A204.1 (cell line): Measurements from ENCODE around the gene C4BPB.
"Not testable (repeated sequence)": the region's sequence is repeated elsewhere in the genome, so short reads cannot be mapped to it uniquely, and the experiment has no call there.

Experiments used
- FAIRE-seq: peaks from 2 replicates; lab custom pipeline; 2012; peaks lifted over from hg19 to GRCh38; lab: Jason Lieb, UNC

C4BPB gene, protein sequence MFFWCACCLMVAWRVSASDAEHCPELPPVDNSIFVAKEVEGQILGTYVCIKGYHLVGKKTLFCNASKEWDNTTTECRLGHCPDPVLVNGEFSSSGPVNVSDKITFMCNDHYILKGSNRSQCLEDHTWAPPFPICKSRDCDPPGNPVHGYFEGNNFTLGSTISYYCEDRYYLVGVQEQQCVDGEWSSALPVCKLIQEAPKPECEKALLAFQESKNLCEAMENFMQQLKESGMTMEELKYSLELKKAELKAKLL

GRCh38 chr1:207088701-207089626, at the start of gene C4BPB:
Gene C4BPB, plus strand, starts transcription at chr1:207088860. Its CDS starts 672 bp downstream, at chr1:207089532.
- FAIRE-seq: no peak

DNA sequence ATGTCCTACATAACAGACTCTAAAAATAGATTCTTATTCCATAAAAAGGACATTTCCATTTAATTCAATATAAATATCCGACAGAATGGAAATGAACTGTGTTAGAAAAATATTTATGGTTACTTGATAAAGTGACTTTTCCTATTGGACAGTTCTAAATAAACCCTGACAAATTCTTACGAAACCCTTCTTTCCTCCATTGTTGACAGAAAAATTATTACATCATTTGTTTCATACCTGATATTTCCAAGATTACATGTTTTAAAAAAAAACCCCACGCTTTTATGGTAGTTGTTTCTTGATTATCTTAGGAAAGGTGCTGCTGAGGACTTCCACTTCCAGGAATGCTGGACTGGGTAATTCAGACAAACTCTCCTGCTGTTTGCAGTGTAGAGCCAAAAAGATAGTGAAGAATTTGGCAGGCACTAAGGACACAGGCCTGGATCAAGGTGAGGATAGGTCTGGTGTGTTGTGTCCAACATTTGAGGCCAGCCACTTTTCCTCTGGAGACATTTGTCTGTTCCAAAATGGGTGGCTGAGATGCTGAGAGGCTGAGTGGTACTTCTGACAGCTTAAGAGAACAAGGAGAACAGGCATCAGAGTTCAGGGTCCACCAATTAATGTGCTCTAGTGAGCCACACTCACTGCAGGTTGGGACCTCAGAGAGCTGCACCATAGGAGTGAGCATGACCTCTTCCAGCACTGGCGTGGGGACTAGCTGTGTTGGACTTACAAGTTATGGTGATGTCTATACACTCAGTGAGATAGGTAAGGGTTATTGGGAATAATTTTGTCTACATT, 49.1 kb upstream of the C4BPB start:
- FAIRE-seq: no peak

DNA sequence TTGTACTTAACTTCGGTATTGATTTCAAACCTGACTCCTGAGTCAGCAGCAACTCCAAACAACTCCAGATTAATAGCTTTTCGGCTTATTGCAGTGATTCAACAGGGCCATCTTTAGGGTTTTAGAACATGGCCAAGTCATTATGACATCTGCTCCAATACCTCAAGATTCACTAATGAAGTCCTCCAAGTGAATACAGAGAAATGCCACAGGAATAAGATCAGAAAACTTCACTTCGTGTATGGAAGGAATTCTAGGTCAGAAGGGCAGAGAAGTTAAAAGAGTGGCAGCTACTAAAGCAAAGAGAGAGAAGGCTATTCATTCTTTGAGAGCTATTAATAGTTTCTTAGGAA, 48.5 kb upstream of the C4BPB start:
- FAIRE-seq: no peak

- not testable (repeated sequence) for FAIRE-seq
Observed at GRCh38 chr1:207041397-207041796, 47.3 kb upstream of the C4BPB start.

DNA sequence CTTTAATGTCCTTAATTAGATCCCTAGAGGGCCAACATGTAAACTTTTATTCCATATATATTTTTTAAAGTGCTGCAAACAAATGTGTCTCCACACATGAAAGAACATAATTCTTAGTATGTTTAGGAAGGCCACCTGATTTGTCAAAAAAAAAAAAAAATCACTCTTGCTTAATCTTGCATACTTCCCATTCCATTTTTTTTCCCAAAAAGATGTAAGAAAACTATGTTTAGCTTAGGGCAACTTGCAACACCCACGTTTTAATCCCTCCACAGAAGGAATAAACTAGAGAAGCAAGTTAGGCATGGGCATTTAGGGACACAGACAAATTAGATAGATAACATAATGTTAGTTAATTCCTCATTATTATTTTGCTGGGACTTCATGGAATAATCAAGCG, 43.2 kb upstream of the C4BPB start:
- FAIRE-seq: no peak

GRCh38 chr1:207047505-207047904, 41.2 kb upstream of the C4BPB start:
- FAIRE-seq: no peak

DNA sequence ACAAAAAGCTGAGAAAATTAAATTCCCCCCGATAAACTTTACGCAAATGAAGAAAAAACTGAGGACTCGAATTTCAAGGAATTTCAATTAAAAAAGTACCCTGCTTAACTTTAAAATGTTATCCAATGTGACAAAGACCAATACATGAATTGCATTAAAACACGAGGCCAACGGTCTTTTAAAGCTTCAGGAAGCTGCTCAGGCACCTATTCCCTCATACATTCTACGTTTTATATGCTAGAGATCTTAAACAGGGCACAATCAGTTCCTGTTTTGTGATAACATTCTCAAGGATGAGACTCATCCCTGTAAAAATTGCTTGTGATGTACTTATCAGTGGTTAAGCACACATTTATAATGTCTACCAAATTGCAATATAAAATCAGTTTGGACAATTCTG, 40.6 kb upstream of the C4BPB start:
- FAIRE-seq: no peak

DNA sequence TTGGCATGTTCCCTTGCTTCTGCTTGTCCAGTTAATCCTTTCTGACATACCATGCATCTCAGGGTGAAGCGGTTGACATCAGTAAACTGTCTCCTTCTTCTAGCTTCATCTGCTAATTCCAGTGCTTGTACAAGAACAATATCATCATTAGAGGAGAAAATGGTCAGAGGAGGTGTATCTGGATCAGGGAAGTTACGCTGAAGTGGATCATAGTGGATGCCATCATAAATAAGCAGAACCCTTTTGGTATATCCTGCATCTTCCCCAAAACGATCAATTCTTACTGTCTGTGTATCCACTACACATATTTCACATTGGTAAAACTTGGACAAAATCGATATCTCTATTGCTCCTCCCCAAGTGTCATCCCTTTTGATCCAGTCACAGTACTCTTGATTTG, 39.6 kb upstream of the C4BPB start:
- no peak for FAIRE-seq

- FAIRE-seq: no peak
Observed at GRCh38 chr1:207049514-207049913, 39.1 kb upstream of the C4BPB start.

DNA sequence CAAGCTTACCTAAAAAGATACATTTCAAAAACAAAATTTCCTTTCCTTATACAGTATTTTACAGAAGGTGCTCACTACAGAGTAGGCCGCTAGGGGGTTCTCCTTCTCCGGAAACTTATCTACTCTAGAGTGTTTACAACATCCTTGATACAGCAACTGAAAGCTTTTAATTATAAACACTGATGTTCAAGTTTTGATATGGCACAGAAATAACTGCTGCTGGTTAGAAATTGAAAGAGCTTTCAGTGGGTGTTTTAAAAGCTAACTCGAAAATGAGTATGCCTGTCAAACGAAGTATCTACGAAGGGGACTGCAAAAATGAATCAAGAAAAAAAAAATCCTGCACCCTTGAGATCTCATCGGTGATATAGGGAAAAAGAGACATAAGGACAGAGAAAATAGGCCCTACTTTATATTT, 38.7 kb upstream of the C4BPB start:
- FAIRE-seq: peak; percentile 40

- FAIRE-seq: no peak
Observed at GRCh38 chr1:207050480-207051190, 38.0 kb upstream of the C4BPB start.

GRCh38 chr1:207051191-207051943, 37.3 kb upstream of the C4BPB start, which contains the start of gene YOD1:
Gene YOD1, minus strand, starts transcription at chr1:207051208. Its CDS starts 178 bp downstream, at chr1:207051030.
- no peak for FAIRE-seq

DNA sequence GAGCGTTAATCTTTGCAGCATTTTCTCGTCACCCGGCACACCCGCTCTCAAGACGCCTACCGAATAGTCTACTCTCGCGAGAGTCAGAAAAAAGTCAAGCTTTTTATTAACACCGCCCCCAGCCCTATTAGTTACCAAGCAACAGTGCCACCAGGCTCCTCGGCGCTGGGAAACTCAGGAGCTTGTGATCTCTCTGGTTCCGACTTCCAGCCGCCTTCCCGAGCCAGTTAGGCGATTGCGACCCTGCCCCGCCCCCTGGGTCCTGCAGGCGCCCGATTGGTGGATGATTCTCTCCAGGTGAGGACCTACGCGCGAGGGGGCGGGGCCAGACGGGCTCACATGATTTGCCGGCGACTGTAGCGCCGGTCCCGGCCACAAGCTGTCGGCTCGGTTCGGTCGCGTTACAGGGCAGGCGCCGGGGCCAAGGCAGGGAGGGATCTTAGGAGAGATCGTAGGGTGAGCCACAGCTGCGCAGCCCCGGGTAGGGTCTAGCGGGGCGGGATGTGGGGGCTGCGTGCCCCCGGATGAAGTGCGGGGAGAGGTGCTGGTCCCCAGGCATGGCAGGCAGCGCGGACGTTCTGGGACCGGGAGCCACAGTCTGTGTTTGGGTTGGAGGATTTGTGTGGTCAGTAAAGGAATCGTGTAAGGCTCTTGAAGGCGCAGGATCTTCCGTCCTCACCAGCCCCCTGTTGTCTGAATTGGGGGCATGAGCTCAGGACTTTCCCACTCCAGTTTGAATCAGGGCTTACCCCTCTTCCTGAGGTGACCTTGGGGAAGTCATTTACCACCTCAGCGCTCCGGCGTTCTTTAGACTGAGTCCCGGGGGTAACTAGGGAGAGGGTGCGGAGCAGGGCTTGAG, 35.5 kb upstream of the C4BPB start, which contains the start of gene PFKFB2:
Gene PFKFB2, plus strand, starts transcription at position 365 of the 859 bp plus-strand sequence. CDS start 1,443 bp downstream, outside the sequence.
- no peak for FAIRE-seq

DNA sequence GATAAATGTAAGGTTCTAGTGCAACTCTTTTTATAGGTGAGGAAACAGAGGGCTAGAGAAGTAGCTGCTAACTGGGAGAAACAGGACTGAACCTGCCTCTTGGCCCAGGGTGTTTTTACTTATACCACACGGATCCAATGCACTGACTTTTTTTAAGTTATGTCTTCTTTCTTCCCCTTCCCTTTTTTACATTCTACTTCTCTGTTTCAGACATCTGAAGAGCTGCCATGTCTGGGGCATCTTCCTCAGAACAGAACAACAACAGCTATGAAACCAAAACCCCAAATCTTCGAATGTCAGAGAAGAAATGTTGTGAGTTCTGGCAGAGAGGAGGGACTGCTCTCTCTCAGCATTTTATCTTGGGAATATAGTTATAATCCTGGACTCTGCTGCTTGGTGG, 34.2 kb upstream of the C4BPB start:
- FAIRE-seq: no peak

DNA sequence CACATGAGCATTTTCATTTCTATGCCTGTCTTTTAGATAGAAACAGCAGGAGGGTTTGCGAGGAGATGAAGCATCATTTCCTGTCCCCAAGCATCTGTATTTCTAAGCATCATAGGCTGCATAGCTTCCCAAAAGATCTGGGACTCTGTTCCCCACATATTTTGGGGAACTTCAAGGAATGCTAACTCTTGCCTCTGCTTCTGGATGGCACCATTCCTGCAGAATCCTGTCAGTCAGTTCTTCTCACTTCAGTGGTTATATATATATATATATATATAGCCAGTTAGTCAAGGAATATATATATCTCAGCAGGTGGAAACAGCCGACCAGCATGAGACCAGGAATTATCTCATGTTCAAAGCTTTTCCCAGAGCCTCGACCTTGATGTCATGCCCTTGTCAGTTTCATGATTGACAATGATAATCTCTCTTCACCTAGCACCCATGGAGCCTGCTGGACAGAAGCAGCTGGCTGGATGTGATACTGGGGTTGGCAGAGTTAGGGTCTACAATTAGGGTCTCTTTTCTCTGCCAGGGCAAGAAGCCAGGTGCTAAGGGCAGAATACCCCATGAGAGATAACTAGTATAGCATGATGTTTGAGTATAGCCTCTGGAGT, 33.2 kb upstream of the C4BPB start:
- FAIRE-seq: no peak

DNA sequence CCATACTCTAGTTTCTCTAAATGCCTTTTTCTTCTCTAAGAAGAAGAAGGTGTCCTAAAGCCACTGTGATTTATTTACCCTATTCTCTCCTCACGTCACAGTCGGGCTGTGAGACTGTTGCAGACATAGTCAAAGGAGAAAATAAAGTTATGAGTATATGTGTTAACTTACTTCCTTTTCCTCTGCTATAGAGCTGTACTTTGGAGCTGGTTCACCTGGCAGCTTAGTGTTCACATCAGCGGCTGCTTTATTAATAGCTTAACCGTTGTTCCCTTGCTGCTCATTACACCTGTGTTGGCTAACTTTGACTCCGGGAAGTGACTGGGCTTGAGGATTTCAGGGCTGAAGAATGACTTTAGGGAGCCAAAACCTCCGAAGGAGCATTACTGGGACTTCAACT, 32.0 kb upstream of the C4BPB start:
- no peak for FAIRE-seq

- no peak for FAIRE-seq
Observed at GRCh38 chr1:207058252-207058651, 30.4 kb upstream of the C4BPB start.

GRCh38 chr1:207058878-207059867, 29.5 kb upstream of the C4BPB start:
- FAIRE-seq: no peak
